OCI-LY1 (cell line): ENCODE measurements around the gene CTSO.

ENCODE experiments used
- EZH2 ChIP-seq: fragments of 200-600 bp; sonication (generic), shearing (Covaris generic); IDR thresholded peaks from 2 replicates; pipeline ENCODE4 v1.8.0; 2017; ENCODE audit warnings: borderline replicate concordance, mixed run types, mild to moderate bottlenecking, antibody characterized with exemption, low read length, moderate library complexity, mixed read lengths
- TF ChIP-seq, protein P1 (sequence below): fragments of 200-600 bp; sonication (generic), shearing (Covaris generic); IDR thresholded peaks from 2 replicates; pipeline ENCODE4 v1.5.1; 2017; ENCODE audit warnings: mild to moderate bottlenecking, antibody characterized with exemption, low read length, moderate library complexity, mixed read lengths

DNA sequence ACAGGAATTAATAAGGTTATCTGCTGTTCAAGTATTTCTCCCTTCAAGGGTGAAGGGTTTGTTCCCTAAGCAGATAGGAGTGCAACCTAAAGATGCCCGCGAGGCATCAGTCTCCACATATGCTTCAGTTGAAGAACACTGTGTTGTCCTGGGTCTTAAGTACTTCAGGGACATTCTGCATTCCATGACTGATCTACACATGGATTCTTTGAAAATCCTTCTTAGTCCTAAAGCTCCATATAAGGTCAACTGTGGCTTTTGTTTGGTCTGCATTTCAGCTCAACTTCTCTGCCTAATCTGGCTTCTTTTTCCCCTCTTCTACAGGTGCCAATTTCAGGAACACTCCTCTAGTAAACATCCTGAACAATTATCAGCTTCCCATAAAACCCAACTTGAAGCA, 21.8 kb upstream of the CTSO start:
- TF ChIP-seq, protein P1, sequence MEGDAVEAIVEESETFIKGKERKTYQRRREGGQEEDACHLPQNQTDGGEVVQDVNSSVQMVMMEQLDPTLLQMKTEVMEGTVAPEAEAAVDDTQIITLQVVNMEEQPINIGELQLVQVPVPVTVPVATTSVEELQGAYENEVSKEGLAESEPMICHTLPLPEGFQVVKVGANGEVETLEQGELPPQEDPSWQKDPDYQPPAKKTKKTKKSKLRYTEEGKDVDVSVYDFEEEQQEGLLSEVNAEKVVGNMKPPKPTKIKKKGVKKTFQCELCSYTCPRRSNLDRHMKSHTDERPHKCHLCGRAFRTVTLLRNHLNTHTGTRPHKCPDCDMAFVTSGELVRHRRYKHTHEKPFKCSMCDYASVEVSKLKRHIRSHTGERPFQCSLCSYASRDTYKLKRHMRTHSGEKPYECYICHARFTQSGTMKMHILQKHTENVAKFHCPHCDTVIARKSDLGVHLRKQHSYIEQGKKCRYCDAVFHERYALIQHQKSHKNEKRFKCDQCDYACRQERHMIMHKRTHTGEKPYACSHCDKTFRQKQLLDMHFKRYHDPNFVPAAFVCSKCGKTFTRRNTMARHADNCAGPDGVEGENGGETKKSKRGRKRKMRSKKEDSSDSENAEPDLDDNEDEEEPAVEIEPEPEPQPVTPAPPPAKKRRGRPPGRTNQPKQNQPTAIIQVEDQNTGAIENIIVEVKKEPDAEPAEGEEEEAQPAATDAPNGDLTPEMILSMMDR: no peak
- TF ChIP-seq EZH2: no peak
